OCI-LY1 (cell line): ENCODE results near the gene TDRD6.

ENCODE experiments used
- EZH2 ChIP-seq: fragments of 200-600 bp; sonication (generic), shearing (Covaris generic); IDR thresholded peaks from 2 replicates; pipeline ENCODE4 v1.8.0; 2017; ENCODE audit warnings: borderline replicate concordance, mixed run types, mild to moderate bottlenecking, antibody characterized with exemption, low read length, moderate library complexity, mixed read lengths
- TF ChIP-seq, protein P1 (sequence below): fragments of 200-600 bp; sonication (generic), shearing (Covaris generic); IDR thresholded peaks from 2 replicates; pipeline ENCODE4 v1.5.1; 2017; ENCODE audit warnings: mild to moderate bottlenecking, antibody characterized with exemption, low read length, moderate library complexity, mixed read lengths

- TF ChIP-seq, protein P1, sequence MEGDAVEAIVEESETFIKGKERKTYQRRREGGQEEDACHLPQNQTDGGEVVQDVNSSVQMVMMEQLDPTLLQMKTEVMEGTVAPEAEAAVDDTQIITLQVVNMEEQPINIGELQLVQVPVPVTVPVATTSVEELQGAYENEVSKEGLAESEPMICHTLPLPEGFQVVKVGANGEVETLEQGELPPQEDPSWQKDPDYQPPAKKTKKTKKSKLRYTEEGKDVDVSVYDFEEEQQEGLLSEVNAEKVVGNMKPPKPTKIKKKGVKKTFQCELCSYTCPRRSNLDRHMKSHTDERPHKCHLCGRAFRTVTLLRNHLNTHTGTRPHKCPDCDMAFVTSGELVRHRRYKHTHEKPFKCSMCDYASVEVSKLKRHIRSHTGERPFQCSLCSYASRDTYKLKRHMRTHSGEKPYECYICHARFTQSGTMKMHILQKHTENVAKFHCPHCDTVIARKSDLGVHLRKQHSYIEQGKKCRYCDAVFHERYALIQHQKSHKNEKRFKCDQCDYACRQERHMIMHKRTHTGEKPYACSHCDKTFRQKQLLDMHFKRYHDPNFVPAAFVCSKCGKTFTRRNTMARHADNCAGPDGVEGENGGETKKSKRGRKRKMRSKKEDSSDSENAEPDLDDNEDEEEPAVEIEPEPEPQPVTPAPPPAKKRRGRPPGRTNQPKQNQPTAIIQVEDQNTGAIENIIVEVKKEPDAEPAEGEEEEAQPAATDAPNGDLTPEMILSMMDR: no peak
- no peak for TF ChIP-seq EZH2
These were observed 64.0 kb downstream of the TDRD6 start for GRCh38 chr6:46751658-46752057.
